OCI-LY7 (cell line): ENCODE results near the gene MTHFD1L.

Experiments
- EZH2phosphoT487 ChIP-seq: fragments of 200-600 bp; sonication (generic); IDR thresholded peaks from 2 replicates; pipeline ENCODE4 v1.6.1; 2018; ENCODE audit warnings: low read depth, borderline replicate concordance, mild to moderate bottlenecking, mixed run types, antibody characterized with exemption, low read length, moderate library complexity, mixed read lengths
- TF ChIP-seq, protein P1 (sequence below): fragments of 200-600 bp; sonication (generic); conservative IDR thresholded peaks from 2 replicates; pipeline ENCODE4 v1.5.1; 2014; ENCODE audit warnings: mild to moderate bottlenecking, antibody characterized with exemption, low read length, moderate library complexity, mixed read lengths

DNA sequence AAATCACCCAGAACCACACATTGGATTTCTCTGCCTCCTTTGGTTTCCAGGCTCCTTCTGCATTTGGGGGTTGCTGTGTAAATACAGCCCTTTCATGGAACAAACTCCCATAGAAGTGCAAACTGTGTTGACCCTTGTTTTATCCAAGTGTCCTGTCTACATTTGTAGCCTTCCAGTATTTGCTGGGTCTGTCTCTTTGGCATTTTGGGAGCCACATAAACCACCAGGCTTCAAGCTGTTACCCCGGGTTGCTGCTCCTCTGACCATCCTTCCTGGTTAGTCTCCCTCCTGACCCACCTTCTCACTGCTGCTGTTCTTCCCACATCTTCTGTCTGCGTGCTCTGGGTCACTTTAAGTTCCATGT is 7.6 kb upstream of the MTHFD1L start:
- TF ChIP-seq, protein P1, sequence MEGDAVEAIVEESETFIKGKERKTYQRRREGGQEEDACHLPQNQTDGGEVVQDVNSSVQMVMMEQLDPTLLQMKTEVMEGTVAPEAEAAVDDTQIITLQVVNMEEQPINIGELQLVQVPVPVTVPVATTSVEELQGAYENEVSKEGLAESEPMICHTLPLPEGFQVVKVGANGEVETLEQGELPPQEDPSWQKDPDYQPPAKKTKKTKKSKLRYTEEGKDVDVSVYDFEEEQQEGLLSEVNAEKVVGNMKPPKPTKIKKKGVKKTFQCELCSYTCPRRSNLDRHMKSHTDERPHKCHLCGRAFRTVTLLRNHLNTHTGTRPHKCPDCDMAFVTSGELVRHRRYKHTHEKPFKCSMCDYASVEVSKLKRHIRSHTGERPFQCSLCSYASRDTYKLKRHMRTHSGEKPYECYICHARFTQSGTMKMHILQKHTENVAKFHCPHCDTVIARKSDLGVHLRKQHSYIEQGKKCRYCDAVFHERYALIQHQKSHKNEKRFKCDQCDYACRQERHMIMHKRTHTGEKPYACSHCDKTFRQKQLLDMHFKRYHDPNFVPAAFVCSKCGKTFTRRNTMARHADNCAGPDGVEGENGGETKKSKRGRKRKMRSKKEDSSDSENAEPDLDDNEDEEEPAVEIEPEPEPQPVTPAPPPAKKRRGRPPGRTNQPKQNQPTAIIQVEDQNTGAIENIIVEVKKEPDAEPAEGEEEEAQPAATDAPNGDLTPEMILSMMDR, result no peak
- no peak for TF ChIP-seq EZH2phosphoT487
